GM04503 (cell line): ENCODE data around the gene MICB.
"Not testable (repeated sequence)": the region's sequence is repeated elsewhere in the genome, so short reads cannot be mapped to it uniquely, and the experiment has no call there.

ENCODE experiments used
- DNase-seq: peaks from one replicate; pipeline ENCODE4 v3.0.0-alpha.2; 2012; ENCODE audit warnings: low read depth

MICB gene

DNA sequence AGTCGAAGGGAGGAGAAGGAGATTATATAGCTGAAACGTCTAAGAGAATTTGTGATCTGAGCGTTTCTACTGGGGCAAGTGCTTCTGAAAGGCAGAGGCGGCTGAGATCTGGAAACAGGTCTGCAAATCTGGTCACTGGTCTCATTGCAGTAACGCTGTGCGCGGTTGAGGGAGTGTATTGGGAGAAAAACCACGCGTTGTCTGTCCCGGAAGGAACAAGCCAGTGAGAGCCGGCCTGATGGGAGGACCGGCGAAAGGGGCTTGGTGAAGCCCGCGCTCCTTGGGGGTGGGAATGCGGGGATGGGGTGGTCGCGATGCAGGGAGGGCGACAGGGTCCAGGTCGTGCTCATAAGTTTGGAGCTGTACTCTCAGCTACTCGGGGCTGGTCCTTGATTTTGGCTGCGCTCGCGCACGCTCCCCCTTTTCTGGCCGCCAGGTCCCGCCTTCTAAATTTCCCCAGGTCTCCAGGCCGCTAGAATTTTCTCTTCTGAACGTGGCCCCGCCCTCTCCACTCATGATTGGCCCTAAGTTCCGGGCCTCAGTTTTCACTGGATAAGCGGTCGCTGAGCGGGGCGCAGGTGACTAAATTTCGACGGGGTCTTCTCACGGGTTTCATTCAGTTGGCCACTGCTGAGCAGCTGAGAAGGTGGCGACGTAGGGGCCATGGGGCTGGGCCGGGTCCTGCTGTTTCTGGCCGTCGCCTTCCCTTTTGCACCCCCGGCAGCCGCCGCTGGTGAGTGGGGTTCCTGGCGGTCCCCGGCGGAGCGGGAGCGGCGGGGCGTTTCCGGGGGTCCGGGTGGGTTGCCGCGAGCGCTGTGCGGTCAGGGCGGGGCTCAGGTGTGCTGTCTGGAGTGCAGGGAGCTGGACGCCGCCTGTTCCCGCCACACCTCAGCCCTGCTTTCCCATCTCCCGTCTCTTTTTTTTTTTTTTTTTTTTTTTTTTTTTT lies at the start of gene MICB:
Gene MICB, plus strand, starts transcription at position 615 of the 946 bp plus-strand sequence. Its CDS starts 49 bp downstream, at position 664.
- DNase-seq = no peak

DNA sequence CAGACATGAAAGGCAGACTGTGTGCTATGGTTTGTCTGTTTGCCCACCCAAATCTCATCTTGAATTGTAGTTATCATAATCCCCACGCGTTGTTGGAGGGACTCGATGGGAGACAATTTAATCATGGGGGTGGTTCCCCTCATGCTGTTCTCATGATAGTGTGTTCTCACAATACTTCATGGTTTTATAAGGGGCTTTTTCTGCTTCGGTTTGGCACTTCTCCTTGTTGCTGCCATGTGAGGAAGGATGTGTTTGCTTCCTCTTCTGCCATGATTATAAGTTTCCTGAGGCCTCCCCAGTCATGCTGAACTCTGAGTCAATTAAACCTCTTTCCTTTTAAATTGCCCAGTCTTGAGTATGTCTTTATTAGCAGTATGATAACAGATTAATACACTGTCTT lies 47.2 kb upstream of the MICB start:
- no peak for DNase-seq

GRCh38 chr6:31452859-31453258 lies 45.1 kb upstream of the MICB start:
- DNase-seq = no peak

- DNase-seq = no peak
Measured at GRCh38 chr6:31453259-31453658, 44.7 kb upstream of the MICB start.

DNA sequence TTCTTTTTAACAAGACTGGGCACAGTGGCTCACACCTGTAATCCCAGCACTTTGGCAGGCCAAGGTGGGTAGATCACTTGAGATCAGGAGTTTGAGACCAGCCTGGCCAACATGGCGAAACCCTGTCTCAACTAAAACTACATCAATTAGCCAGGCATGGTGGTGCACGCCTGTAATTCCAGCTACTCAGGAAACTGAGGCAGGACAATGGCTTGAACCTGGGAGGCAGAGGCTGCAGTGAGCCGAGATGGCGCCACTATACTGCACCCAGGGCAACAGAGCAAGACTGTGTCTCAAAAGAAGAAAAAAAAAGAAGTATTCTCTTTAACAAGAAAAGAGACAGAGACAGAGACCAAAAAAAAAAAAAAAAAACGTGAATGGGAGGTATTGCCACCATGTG lies 38.1 kb upstream of the MICB start:
- DNase-seq = not testable (repeated sequence)

DNA sequence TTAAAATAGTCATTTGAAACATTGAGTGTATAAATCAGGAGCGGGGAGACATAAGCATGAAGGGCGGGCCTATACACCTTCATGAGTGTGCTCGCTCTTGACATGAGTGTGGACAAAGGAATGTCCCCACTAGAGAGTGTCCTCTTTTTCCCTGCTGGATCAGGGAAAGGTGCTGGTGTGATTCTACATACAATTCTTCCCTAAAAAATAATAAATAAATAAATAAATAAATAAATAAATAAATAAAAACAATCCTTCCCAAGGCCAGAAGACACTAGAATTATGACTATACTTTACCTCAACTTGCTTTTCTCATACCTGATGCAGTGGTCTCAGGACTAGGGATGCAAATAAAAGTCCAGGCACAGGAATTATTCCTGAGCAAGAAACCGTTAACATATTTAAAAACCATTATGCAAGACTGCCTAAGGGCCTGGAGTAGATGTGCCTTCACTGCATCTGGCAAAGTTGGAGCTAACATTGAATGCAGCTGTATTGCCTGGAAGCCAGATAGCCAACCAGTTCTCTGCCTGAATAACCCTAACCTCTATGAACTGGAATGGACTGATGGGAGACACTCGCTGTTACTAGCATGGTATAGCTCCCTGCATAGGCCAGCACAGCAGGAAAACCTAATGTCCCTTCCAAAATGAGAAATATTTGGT lies 37.5 kb upstream of the MICB start:
- DNase-seq = no peak

DNA sequence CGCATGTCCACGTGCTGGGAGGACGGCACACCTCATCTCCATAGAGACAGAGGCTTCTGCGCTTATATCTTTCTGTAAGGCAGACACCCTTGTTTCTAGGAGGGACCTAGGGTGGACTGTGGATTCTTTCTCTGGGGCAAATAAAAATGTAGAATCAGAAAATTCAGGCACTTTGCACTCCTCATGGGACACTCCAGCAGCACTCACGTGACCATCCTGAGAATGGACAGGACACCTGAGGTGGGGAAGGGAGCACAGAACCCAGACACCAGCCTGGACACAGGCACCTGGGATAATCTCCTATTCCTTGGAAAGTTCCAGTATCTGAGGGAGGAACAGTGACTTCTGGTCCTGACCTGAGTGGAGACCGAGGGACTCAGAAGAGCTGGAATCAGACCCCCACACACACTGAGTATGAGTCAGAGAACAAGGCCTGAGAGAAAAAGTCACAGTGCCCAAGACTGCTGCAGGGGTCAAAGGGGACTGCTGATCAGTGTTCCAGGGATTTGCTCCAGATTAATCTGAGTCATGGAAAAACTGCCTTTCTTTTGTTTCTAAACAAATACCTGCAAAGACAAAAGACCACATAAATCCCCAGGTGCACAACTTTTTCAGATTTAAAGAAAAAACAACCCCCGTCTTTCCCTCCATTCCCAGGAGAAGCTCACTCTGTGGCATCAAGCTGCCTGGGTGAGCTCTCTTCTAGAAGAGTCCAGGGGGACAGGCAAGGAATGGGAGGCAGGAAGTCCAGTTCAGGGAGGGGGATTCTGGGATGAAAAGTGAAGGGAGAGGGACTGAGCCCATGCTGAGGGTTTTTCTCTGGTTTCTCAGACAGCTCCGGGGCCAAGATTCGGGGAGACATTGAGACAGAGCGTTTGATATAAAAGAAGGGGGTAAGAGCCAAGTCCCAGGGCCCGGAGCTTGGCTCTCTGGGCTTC lies 35.6 kb upstream of the MICB start:
- no peak for DNase-seq

GRCh38 chr6:31462964-31463870 lies 34.7 kb upstream of the MICB start:
- no peak for DNase-seq

DNA sequence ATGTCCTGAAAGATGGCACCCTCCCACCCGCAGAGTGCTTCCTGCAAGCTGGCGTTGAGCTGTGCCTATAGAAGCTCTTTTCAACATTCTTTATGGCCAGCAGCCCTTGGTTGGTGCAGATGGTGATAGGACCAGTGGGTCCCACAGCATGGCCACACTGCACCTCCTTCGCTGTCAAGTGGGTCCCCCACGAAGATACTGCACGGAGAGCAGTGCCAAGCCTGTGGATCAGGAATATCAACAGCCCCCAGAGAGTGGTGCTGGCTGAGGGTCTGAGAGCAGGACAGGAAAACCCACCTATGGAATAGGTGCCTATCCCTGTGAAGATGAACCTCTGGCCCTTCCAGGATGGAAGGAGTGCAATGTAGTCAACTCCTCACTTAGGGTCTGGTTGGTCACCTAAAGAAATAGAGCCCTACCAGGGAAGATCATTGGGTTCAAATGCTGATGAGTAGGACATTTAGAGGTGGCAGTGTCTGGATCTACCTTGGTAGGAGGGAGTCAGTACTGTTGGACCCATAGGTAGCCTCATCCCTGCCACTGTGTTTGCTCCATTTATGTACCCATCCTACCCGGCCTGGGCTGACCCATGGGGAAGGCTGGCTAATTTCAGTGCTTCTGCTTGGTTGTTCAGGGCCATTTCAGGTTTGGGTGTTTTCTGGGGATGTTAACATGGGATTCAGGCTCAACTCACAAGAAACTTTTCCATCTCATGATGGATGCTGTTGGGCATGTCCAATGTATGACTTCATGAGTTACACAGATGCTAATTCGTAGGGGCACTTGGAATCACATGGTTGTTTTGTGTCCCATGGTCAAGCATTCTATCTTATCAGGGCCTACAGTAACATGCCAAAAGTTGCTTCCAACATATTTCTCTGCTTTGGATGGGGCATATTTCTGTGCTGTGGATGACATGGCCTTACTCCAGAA lies 33.4 kb upstream of the MICB start:
- no peak for DNase-seq

DNA sequence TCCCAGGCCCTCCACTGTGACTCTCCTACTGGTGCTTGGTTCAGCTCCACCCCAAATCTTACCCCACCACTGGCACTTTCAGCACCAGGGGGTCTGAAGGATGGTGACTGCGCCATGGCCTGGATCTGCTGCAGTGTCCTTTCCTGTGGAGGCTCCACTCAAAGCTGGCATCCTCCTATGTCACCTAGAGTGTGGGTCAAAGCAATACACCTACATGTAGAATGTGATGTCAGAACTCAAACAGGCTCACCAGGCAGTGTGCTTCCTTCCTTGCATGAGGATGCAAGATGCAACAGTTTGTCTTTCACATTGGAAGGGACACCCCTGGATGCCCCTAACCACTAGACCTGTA lies 32.8 kb upstream of the MICB start:
- DNase-seq = no peak

DNA sequence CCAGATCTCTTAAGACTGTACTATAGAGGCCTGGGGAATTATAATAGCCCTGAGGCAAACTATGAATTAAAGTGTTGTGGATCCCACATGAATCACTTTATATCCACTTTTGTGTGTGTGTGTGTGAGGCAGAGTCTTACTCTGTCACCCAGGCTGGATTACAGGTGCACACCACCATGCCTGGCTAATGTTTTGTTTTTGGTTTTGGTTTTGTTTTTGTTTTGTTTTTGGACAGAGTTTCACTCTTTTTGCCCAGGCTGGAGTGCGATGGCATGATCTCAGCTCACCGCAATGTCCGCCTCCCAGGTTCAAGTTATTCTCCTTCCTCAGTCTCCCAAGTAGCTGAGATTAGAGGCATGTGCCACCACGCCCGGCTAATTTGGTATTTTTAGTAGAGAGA lies 32.2 kb upstream of the MICB start:
- no peak for DNase-seq

DNA sequence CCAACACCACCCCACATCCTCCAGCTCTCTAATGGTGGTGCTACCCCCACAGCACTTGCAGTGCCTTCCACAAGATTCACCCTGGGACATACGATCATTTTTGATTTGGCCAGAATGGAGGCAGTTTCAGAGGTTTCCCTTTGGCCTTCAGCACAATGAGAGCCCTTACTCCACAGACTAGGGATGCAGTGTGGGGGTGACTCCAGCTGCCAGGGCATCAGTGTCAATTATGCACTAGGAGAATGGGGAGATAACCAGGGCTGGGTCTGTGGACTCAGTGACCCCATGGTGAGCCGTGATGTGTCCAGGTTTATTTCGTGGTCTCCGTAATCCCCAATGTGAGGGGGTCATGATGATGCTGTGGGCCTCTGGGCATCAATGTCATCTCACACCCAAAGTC lies 31.5 kb upstream of the MICB start:
- no peak for DNase-seq

DNA sequence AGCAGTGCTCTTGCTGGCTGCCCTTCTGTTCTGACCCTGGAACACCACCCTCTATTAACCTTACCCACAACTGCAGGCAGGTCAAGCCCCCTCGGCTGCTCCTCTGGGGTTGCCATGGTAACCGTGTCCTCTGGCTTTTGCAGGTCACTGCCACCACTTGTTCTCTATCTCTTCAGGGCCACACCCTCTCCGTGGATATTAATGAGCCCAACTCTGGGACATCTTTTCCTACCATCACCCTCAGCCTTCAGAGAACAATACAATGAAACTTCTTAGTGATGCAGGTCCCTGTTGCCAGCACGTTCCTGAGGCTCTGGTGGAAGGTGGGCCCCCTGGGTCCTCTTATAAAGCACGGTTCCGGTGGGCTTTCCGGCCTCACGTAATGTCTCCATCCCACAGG lies 30.8 kb upstream of the MICB start:
- no peak for DNase-seq

- DNase-seq = no peak
Measured at GRCh38 chr6:31468311-31468710, 29.6 kb upstream of the MICB start.

- DNase-seq = no peak
Measured at GRCh38 chr6:31470801-31471200, 27.1 kb upstream of the MICB start.

DNA sequence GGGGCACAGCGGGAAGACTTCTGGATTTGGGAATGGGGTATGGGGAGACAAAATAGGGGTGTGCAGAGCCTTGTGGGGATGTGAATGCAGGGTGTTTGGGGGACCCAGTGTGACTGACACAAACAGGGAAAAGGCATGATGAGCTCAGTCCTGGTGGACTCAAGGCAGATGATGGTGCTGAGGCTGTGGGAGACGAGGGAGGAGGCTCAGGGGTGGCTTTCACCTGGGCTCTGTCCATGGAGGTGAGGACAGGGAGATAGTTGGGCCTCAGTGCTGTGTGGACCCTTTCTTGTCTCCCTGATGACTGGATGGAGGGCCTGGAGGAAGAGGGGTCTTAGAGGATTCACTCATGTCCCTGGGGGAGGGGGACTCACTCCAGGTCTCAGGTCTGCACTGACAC lies 26.2 kb upstream of the MICB start:
- no peak for DNase-seq

DNA sequence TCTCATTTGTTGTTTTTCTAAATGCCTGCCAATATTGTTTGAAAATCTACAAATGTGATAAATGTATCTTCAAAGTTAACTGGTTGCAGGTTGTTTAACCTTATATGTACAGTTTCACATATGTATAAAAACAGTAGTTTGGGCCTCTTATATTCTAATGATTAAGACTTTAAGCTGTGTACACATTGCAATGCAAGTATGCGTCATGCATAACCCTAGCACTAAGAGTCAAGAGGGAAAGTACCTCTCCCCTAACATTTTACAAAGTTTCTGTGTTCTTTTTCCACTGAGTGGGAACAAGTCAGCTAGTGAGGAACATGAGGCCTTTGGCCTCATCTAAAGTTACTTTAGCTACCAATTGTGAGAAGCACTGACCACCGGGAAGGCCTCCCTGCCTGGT lies 25.7 kb upstream of the MICB start:
- DNase-seq = no peak

DNA sequence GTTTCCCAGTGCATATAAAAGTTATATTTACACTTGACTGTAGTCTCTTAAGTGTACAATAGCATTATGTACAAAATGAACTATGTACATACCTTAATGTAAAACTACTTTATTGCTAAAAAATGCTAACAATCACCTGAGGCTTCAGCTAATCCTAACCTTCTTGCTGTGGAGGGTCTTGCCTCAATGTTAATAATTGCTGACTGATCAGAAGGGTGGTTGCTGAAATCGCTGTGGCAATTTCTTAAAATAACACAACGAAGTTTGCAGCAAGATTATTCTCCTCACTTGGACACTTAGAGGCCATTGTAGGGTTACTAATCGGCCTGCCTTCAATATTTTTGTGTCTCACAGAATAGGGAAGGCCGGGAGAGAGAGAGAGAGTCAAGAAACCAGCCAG lies 24.7 kb upstream of the MICB start:
- DNase-seq = no peak

- no peak for DNase-seq
Measured at GRCh38 chr6:31473780-31474761, 23.9 kb upstream of the MICB start.
